LNCaP clone FGC (cell line): ENCODE results near the gene SLC35A5.
A peak's percentile ranks its signal among the peaks of the same experiment; 100 is the strongest.

Experiments used
- DNase-seq: peaks from one replicate; pipeline ENCODE4 v3.0.0-alpha.2; 2011; ENCODE audit warnings: low read depth
- H3K4me3 ChIP-seq: 2 replicates; pipeline ENCODE4 v1.5.1; 2011; ENCODE audit warnings: mild to moderate bottlenecking, low read depth, low read length, control low read depth
- TF ChIP-seq, protein P1 (sequence below): IDR thresholded peaks from 2 replicates; pipeline ENCODE4 v1.5.1; 2012; ENCODE audit warnings: mild to moderate bottlenecking; ENCODE audit not compliant: control insufficient read depth, insufficient read depth; ENCODE audit errors: extremely low read depth

SLC35A5 gene

GRCh38 chr3:112633191-112633590 is 71.3 kb downstream of the SLC35A5 start:
- TF ChIP-seq, protein P1, sequence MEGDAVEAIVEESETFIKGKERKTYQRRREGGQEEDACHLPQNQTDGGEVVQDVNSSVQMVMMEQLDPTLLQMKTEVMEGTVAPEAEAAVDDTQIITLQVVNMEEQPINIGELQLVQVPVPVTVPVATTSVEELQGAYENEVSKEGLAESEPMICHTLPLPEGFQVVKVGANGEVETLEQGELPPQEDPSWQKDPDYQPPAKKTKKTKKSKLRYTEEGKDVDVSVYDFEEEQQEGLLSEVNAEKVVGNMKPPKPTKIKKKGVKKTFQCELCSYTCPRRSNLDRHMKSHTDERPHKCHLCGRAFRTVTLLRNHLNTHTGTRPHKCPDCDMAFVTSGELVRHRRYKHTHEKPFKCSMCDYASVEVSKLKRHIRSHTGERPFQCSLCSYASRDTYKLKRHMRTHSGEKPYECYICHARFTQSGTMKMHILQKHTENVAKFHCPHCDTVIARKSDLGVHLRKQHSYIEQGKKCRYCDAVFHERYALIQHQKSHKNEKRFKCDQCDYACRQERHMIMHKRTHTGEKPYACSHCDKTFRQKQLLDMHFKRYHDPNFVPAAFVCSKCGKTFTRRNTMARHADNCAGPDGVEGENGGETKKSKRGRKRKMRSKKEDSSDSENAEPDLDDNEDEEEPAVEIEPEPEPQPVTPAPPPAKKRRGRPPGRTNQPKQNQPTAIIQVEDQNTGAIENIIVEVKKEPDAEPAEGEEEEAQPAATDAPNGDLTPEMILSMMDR: no peak
- DNase-seq: no peak
- H3K4me3 ChIP-seq: no peak overlapping the region

DNA sequence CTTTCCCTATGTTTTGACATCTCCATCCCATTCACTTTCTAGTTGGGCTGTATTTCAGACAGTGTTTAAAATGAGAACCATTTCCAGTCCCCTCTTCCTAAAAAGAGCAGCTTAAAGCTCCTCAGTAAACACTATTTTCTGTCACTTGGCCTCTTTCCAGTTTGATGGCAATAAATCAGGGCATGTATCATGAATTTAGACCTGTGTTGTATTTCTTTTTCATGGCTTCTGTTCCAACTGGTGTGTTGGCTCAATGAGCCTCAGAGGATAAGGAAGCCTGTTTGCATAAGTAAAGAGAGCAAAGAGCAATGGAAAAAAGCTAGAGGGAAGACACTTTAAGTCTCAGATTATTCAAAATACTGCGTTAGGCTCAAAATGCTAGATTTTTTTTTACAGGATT is 71.9 kb downstream of the SLC35A5 start:
- peak; percentile 43 for DNase-seq
- no peak overlapping the region for H3K4me3 ChIP-seq
- TF ChIP-seq, protein P1: no peak

DNA sequence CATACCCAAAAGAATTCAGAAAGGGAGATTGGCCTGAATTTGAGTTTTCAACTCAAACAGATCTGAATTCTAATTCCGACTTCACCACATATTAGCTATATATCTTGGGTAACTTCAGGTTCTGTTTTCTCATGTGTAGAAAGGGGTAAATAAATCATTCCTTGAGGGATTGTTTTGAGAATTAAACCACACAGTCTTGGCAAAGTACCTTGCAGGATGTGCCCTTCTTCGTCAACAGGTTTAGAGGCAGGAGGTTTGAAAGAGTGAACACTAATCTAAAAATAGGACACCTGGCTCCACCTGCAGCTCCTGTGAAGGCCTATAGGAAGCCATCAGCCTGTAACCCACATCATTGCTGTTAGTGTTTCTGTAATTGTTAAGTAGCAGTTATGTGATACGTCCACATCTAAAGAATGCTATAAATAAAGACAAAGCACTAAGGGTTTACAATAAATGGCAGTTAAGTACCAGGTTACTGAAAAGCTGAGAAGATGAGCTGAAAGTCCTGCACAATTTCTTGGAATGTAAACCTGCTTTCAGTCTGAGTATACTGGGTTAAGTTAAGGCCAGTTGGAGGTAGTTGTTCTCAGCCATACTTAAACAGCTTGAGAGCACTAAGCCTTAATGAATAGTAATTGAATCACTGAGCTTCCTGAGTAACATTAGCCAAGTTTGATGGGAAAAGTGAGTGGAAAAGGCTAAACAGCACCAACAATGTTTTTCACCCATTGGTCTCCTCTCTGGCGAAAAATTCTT is 73.1 kb downstream of the SLC35A5 start:
- H3K4me3 ChIP-seq: no peak overlapping the region
- no peak for DNase-seq
- TF ChIP-seq, protein P1: no peak
